Esophagus squamous epithelium (tissue), 5 donors: ENCODE results near the gene FLG. TPM values are rescaled to one million over a fixed set of nuclear protein-coding genes. Genes with fewer than 3 reads are reported as not detected.
"Not testable (repeated sequence)": the region's sequence is repeated elsewhere in the genome, so short reads cannot be mapped to it uniquely, and the experiment has no call there.

ENCODE experiments used
- DNase-seq: peaks from one replicate; lab custom pipeline; 2025; lab: John Stamatoyannopoulos, UW
- H3K27ac ChIP-seq, 4 donors: fragments of 200-600 bp; sonication (generic); one replicate each; pipeline ENCODE4 v1.5.1; 2016 to 2019; ENCODE audit warnings: mild to moderate bottlenecking in 1 of 4
- H3K27me3 ChIP-seq, 4 donors: fragments of 200-600 bp; sonication (generic); 1 replicate in 3 of 4; 2 replicates in 1 of 4; pipeline versions ENCODE4 v1.5.1 to v1.6.0; 2017 to 2021; ENCODE audit warnings: antibody characterized with exemption in 1 of 4
- H3K36me3 ChIP-seq, 3 donors: fragments of 200-600 bp; sonication (generic); one replicate each; pipeline ENCODE4 v1.5.1; 2016 to 2019
- H3K4me1 ChIP-seq, 3 donors: fragments of 200-600 bp; sonication (generic); one replicate each; pipeline ENCODE4 v1.5.1; 2017 to 2019
- H3K4me3 ChIP-seq, 4 donors: fragments of 200-600 bp; sonication (generic); 1 replicate in 3 of 4; 2 replicates in 1 of 4; pipeline ENCODE4 v1.5.1; 2016 to 2019; ENCODE audit warnings: mild to moderate bottlenecking in 2 of 4, moderate library complexity in 1 of 4
- H3K9me3 ChIP-seq, 3 donors: fragments of 200-600 bp; sonication (generic); one replicate each; pipeline ENCODE4 v1.5.1; 2016 to 2019
- CTCF ChIP-seq, 6 experiments: fragments of 450-650 bp in 4 of 6; fragments of 200-600 bp in 2 of 6; sonication (generic) in 2 of 6; IDR thresholded peaks; one replicate each; pipeline ENCODE4 v1.5.1; 2016 to 2019; ENCODE audit warnings: antibody characterized with exemption in 6 of 6, mild to moderate bottlenecking in 4 of 6, moderate library complexity in 4 of 6
- POLR2A ChIP-seq, 4 donors: fragments of 450-650 bp; IDR thresholded peaks; one replicate each; pipeline ENCODE4 v1.6.1; 2017; ENCODE audit warnings: antibody characterized with exemption in 4 of 4, mild to moderate bottlenecking in 4 of 4, moderate library complexity in 3 of 4
- WGBS, 2 donors: methylation state at CpG; one replicate each; pipeline ENCODE4 v1.1.5; 2018; 5-methylcytosine and 5-hydroxymethylcytosine counted together
- intact Hi-C: fragments of 100-400 bp; cut with DNase I; formaldehyde crosslinking; loops from one replicate; pipeline ENCODE4 v1.15.0; 2022
- total RNA-seq, 4 donors: library from RNA; depleted of rRNA; stranded (reverse); fragments of >200 nt; gene quantifications; one replicate each; pipeline ENCODE4 v1.1.0, GENCODE V29; 2016
- donor health status: DM: yes; HTN: yes; CAD: no.

The FLG gene
- total RNA-seq, 4 donors from 2014 or later: 0.94 to 21.1 (median 4.3) TPM

GRCh38 chr1:152309955-152310354 is 15.1 kb downstream of the FLG start:
- no peaks in the 10 kb centered on the region for H3K27me3 ChIP-seq
- no peaks in the 10 kb centered on the region for H3K4me1 ChIP-seq
- DNase-seq: no peak
- intact Hi-C loops: no loop called here
- WGBS, 2 donors: 100% methylated on average over 2 of the region's 9 CpGs; no CpG with 5 or more reads in 1 of the 2 donors
- no peaks in the 10 kb centered on the region for H3K36me3 ChIP-seq
- H3K27ac ChIP-seq: no peak overlapping the region
- H3K9me3 ChIP-seq: no peaks in the 10 kb centered on the region
- no peak overlapping the region for H3K4me3 ChIP-seq
- TF ChIP-seq POLR2A (IDR thresholded peaks at IDR 0.05) (no peak), CTCF (IDR thresholded peaks at IDR 0.05) (no peak)

GRCh38 chr1:152309320-152309901 is 15.6 kb downstream of the FLG start:
- intact Hi-C loops, H3K9me3 ChIP-seq, DNase-seq, H3K27me3 ChIP-seq, H3K36me3 ChIP-seq, H3K4me3 ChIP-seq, H3K27ac ChIP-seq, H3K4me1 ChIP-seq: not testable (repeated sequence)
- WGBS, 2 donors: 81 to 92% methylated on average over 4 to 11 of the region's 17 CpGs

- H3K9me3 ChIP-seq, DNase-seq, H3K36me3 ChIP-seq, H3K27ac ChIP-seq, H3K4me1 ChIP-seq, H3K27me3 ChIP-seq, intact Hi-C loops, H3K4me3 ChIP-seq: not testable (repeated sequence)
- WGBS, 2 donors: 43 to 100% methylated on average over 1 of the region's 7 CpGs
These were observed 16.3 kb downstream of the FLG start for GRCh38 chr1:152308758-152309157.

- H3K9me3 ChIP-seq, intact Hi-C loops, H3K36me3 ChIP-seq, H3K4me3 ChIP-seq, H3K4me1 ChIP-seq, H3K27me3 ChIP-seq, DNase-seq, H3K27ac ChIP-seq: not testable (repeated sequence)
- 74% methylated on average over 4 of the region's 8 CpGs; no CpG with 5 or more reads in 1 of the 2 donors for WGBS, 2 donors
These were observed 17.1 kb downstream of the FLG start for GRCh38 chr1:152307970-152308369.

GRCh38 chr1:152306123-152306522 is 18.9 kb downstream of the FLG start:
- H3K9me3 ChIP-seq, H3K27ac ChIP-seq, intact Hi-C loops, H3K4me3 ChIP-seq, DNase-seq, H3K4me1 ChIP-seq, H3K27me3 ChIP-seq, H3K36me3 ChIP-seq: not testable (repeated sequence)
- WGBS, 2 donors: 81 to 95% methylated on average over 5 to 8 of the region's 10 CpGs

- H3K27ac ChIP-seq, H3K9me3 ChIP-seq, H3K27me3 ChIP-seq, H3K4me1 ChIP-seq, H3K4me3 ChIP-seq, intact Hi-C loops, H3K36me3 ChIP-seq, DNase-seq: not testable (repeated sequence)
- WGBS, 2 donors: 96 to 97% methylated on average over 4 to 5 of the region's 12 CpGs
These were observed 20.3 kb downstream of the FLG start for GRCh38 chr1:152304773-152305172.

GRCh38 chr1:152303139-152303872 is 21.7 kb downstream of the FLG start:
- DNase-seq, H3K4me3 ChIP-seq, H3K4me1 ChIP-seq, H3K9me3 ChIP-seq, H3K36me3 ChIP-seq, H3K27me3 ChIP-seq, H3K27ac ChIP-seq, intact Hi-C loops: not testable (repeated sequence)
- WGBS, 2 donors: 91 to 96% methylated on average over 8 to 14 of the region's 25 CpGs

GRCh38 chr1:152256394-152256793 is 68.6 kb downstream of the FLG start:
- 60% methylated on average over 1 of the region's 21 CpGs; no CpG with 5 or more reads in 1 of the 2 donors for WGBS, 2 donors
- H3K4me3 ChIP-seq, DNase-seq, H3K27ac ChIP-seq, intact Hi-C loops, H3K27me3 ChIP-seq, H3K36me3 ChIP-seq: not testable (repeated sequence)
- peaks cover 0 to 14% (median 3%) of the 10 kb centered on the region in 3 donors for H3K4me1 ChIP-seq
- H3K9me3 ChIP-seq: peaks cover 0 to 18% (median 0%) of the 10 kb centered on the region in 3 donors

Other genes starting within 250 kb of the FLG start
- gene TCHHL1, start 236.2 kb downstream of the FLG start, total RNA-seq: not detected
- under 1 TPM; 0.18 to 0.44 (median 0.19) TPM for gene TCHH, start 209.8 kb downstream of the FLG start, total RNA-seq
- gene RPTN, start 166.0 kb downstream of the FLG start, total RNA-seq: under 1 TPM; 0.09 to 0.95 (median 0.14) TPM
- under 1 TPM in 1 of 4 donors, not detected in 3; 0.18 TPM for gene HRNR, start 101.0 kb downstream of the FLG start, total RNA-seq
- under 1 TPM in 3 of 4 donors, not detected in 1; 0.11 to 0.19 (median 0.13) TPM for gene FLG2, start 34.8 kb upstream of the FLG start, total RNA-seq
- 1,000 to 10,000 TPM; 1,263 to 5,310 (median 2,301) TPM for gene CRNN, start 89.0 kb upstream of the FLG start, total RNA-seq
- 1 to 10 TPM in 1 of 4 donors, not detected in 3; 1.2 TPM for gene LCE5A, start 185.6 kb upstream of the FLG start, total RNA-seq
- 100 to 1,000 TPM in 3 of 4 donors, 10 to 100 TPM in 1; 87.9 to 720 (median 367) TPM for gene CRCT1, start 189.2 kb upstream of the FLG start, total RNA-seq
- gene LCE3E, start 241.5 kb upstream of the FLG start, total RNA-seq: 10 to 100 TPM in 1 of 4 donors, 1 to 10 TPM in 2, under 1 TPM in 1; 0.76 to 10.0 (median 2.4) TPM